ENCODE measurements around the gene CUEDC1.
A peak's percentile ranks its signal among the peaks of the same experiment; 100 is the strongest.
"Not testable (repeated sequence)": the region's sequence is repeated elsewhere in the genome, so short reads cannot be mapped to it uniquely, and the experiment has no call there.

CUEDC1 gene

GRCh38 chr17:57856792-57857620, 98.2 kb downstream of the CUEDC1 start:
- no peaks in the 10 kb centered on the region for H3K9me3 ChIP-seq (ENCODE audit: low read depth, low read length)
- TF ChIP-seq POLR2AphosphoS5 (IDR thresholded peaks at IDR 0.05; ENCODE audit: borderline replicate concordance, low read depth, low read length) (no peak), FOXP2 (optimal IDR thresholded peaks at IDR 0.05; ENCODE audit: control extremely low read depth, extremely low read length, insufficient read depth) (no peak), EZH2 (IDR thresholded peaks at IDR 0.05) (no peak)
- H3K9ac ChIP-seq (ENCODE audit: insufficient read length), result no peak overlapping the region
- no peak for DNase-seq (ENCODE audit: low read depth, low spot score)
- H3K4me3 ChIP-seq, result no peak overlapping the region
- no peaks in the 10 kb centered on the region for H3K36me3 ChIP-seq (ENCODE audit: insufficient read depth, low read length)
- H3K27ac ChIP-seq, result no peak overlapping the region

- H3K4me3 ChIP-seq, result no peak overlapping the region
- no peak for TF ChIP-seq POLR2AphosphoS5 (IDR thresholded peaks at IDR 0.05; ENCODE audit: borderline replicate concordance, low read depth, low read length)
- TF ChIP-seq EZH2 (IDR thresholded peaks at IDR 0.05), result no peak
- TF ChIP-seq FOXP2 (optimal IDR thresholded peaks at IDR 0.05; ENCODE audit: control extremely low read depth, extremely low read length, insufficient read depth), result no peak
- H3K9ac ChIP-seq (ENCODE audit: insufficient read length), result no peak overlapping the region
- H3K36me3 ChIP-seq (ENCODE audit: insufficient read depth, low read length), result no peaks in the 10 kb centered on the region
- H3K27ac ChIP-seq, result no peak overlapping the region
- H3K9me3 ChIP-seq (ENCODE audit: low read depth, low read length), result no peaks in the 10 kb centered on the region
- no peak for DNase-seq (ENCODE audit: low read depth, low spot score)
Observed at GRCh38 chr17:57855391-57856035, 99.7 kb downstream of the CUEDC1 start.

- Histone ChIP-seq H3K36me3 (ENCODE audit: insufficient read depth, low read length) (peaks cover under 1% of the 10 kb centered on the region; the same call in 1 of the 2 replicates), H3K9ac (ENCODE audit: insufficient read length) (no peak overlapping the region), H3K4me3 (no peak overlapping the region), H3K27ac (no peak overlapping the region), H3K9me3 (ENCODE audit: low read depth, low read length) (no peaks in the 10 kb centered on the region)
- no peak for DNase-seq (ENCODE audit: low read depth, low spot score)
- TF ChIP-seq EZH2 (IDR thresholded peaks at IDR 0.05) (no peak), FOXP2 (optimal IDR thresholded peaks at IDR 0.05; ENCODE audit: control extremely low read depth, extremely low read length, insufficient read depth) (no peak), POLR2AphosphoS5 (IDR thresholded peaks at IDR 0.05; ENCODE audit: borderline replicate concordance, low read depth, low read length) (no peak)
Observed at GRCh38 chr17:57853695-57854094, 101.5 kb downstream of the CUEDC1 start.

- Histone ChIP-seq H3K9me3 (ENCODE audit: low read depth, low read length) (no peaks in the 10 kb centered on the region), H3K9ac (ENCODE audit: insufficient read length) (no peak overlapping the region), H3K36me3 (ENCODE audit: insufficient read depth, low read length) (peaks cover 4% of the 10 kb centered on the region; the same call in 1 of the 2 replicates), H3K4me3 (no peak overlapping the region), H3K27ac (no peak overlapping the region)
- TF ChIP-seq POLR2AphosphoS5 (IDR thresholded peaks at IDR 0.05; ENCODE audit: borderline replicate concordance, low read depth, low read length), result no peak
- TF ChIP-seq EZH2 (IDR thresholded peaks at IDR 0.05), result no peak
- no peak for TF ChIP-seq FOXP2 (optimal IDR thresholded peaks at IDR 0.05; ENCODE audit: control extremely low read depth, extremely low read length, insufficient read depth)
- DNase-seq (ENCODE audit: low read depth, low spot score), result no peak
Observed at GRCh38 chr17:57852955-57853328, 102.3 kb downstream of the CUEDC1 start.

GRCh38 chr17:57852092-57852954, 102.9 kb downstream of the CUEDC1 start:
- no peak overlapping the region for H3K4me3 ChIP-seq
- no peaks in the 10 kb centered on the region for H3K9me3 ChIP-seq (ENCODE audit: low read depth, low read length)
- TF ChIP-seq EZH2 (IDR thresholded peaks at IDR 0.05), result no peak
- TF ChIP-seq FOXP2 (optimal IDR thresholded peaks at IDR 0.05; ENCODE audit: control extremely low read depth, extremely low read length, insufficient read depth), result no peak
- no peak for TF ChIP-seq POLR2AphosphoS5 (IDR thresholded peaks at IDR 0.05; ENCODE audit: borderline replicate concordance, low read depth, low read length)
- H3K27ac ChIP-seq, result peak overlapping the region; percentile 62; the same call in 1 of the 2 replicates
- H3K9ac ChIP-seq (ENCODE audit: insufficient read length), result no peak overlapping the region
- no peak for DNase-seq (ENCODE audit: low read depth, low spot score)
- H3K36me3 ChIP-seq (ENCODE audit: insufficient read depth, low read length), result peaks cover 4% of the 10 kb centered on the region; the same call in 1 of the 2 replicates

GRCh38 chr17:57849874-57850754, 105.1 kb downstream of the CUEDC1 start, which contains the start of gene MRPS23:
MRPS23 (minus strand) TSS chr17:57850044; CDS start chr17:57850010, 34 bp downstream.
- Histone ChIP-seq H3K9me3 (ENCODE audit: low read depth, low read length) (no peaks in the 10 kb centered on the region), H3K36me3 (ENCODE audit: insufficient read depth, low read length) (peaks cover 12% of the 10 kb centered on the region), H3K9ac (ENCODE audit: insufficient read length) (peak within 1 kb of the TSS; percentile 87), H3K4me3 (peak within 1 kb of the TSS; percentile 93), H3K27ac (peak within 1 kb of the TSS; percentile 61; the same call in 1 of the 2 replicates)
- no peak for TF ChIP-seq EZH2 (IDR thresholded peaks at IDR 0.05)
- TF ChIP-seq POLR2AphosphoS5 (IDR thresholded peaks at IDR 0.05; ENCODE audit: borderline replicate concordance, low read depth, low read length), result peak; percentile 89
- DNase-seq (ENCODE audit: low read depth, low spot score), result peak; percentile 87

- H3K36me3 ChIP-seq (ENCODE audit: insufficient read depth, low read length), result peaks cover 14% of the 10 kb centered on the region
Observed at GRCh38 chr17:57849163-57849873, 105.9 kb downstream of the CUEDC1 start.

GRCh38 chr17:57846056-57846945, 108.9 kb downstream of the CUEDC1 start:
- H3K36me3 ChIP-seq (ENCODE audit: insufficient read depth, low read length), result peaks cover 28% of the 10 kb centered on the region
- H3K9me3 ChIP-seq (ENCODE audit: low read depth, low read length); H3K4me3 ChIP-seq; H3K27ac ChIP-seq; H3K9ac ChIP-seq (ENCODE audit: insufficient read length); DNase-seq (ENCODE audit: low read depth, low spot score): not testable (repeated sequence)

More at GRCh38 chr17:57849163-57849873, 105.9 kb downstream of the CUEDC1 start:
- no peak for TF ChIP-seq EZH2 (IDR thresholded peaks at IDR 0.05)
- no peak for TF ChIP-seq POLR2AphosphoS5 (IDR thresholded peaks at IDR 0.05; ENCODE audit: borderline replicate concordance, low read depth, low read length)
- TF ChIP-seq FOXP2 (optimal IDR thresholded peaks at IDR 0.05; ENCODE audit: control extremely low read depth, extremely low read length, insufficient read depth), result no peak
- H3K27ac ChIP-seq, result 0 out of 2 replicates have a peak overlapping the region, but pooled peaks have one; percentile 7
- H3K9me3 ChIP-seq (ENCODE audit: low read depth, low read length), result no peaks in the 10 kb centered on the region
- H3K9ac ChIP-seq (ENCODE audit: insufficient read length), result peak overlapping the region; percentile 87
- no peak for DNase-seq (ENCODE audit: low read depth, low spot score)
- H3K4me3 ChIP-seq, result peak overlapping the region; percentile 93
